ENCODE data around the gene CERS5. TPM values are rescaled to one million over a fixed set of nuclear protein-coding genes. Genes with fewer than 3 reads are reported as not detected.

Gene CERS5, protein sequence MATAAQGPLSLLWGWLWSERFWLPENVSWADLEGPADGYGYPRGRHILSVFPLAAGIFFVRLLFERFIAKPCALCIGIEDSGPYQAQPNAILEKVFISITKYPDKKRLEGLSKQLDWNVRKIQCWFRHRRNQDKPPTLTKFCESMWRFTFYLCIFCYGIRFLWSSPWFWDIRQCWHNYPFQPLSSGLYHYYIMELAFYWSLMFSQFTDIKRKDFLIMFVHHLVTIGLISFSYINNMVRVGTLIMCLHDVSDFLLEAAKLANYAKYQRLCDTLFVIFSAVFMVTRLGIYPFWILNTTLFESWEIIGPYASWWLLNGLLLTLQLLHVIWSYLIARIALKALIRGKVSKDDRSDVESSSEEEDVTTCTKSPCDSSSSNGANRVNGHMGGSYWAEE
- total RNA-seq: 24.5 and 46.0 TPM in 2 replicates

DNA sequence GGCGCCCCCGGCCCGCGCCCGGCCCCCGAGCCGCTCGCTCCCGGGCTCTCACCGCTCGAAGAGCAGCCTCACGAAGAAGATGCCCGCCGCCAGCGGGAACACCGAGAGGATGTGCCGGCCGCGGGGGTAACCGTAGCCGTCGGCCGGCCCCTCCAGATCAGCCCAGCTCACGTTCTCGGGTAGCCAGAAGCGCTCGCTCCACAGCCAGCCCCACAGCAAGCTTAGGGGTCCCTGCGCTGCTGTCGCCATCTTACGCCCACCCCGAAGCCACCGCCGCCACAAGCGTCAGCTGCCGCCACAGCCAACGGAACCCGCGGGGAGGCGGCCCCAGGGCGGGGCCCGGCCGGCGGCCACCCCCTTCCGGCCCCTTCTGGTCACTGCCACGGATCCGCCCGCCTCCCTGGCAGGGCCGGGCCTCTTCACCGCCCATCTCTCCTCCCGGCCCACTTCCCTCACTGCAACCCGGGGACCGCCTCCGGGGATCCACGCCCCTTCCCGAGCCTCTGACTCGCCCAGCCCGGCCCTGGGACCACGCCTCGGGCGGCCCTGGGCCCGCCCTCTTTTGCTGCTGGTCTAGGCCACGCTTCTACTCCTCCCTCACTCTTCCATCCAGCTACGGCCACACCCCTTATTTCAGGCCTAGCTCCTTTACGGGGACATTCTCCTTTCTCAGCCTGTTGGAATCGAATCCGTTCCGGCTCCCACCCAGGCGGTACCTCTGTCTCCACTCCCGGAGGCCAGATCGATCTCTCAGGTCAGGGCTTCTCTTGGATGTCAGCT is at the start of gene CERS5:
TSS of gene CERS5 (minus strand) at position 321 of the 780 bp plus-strand sequence. CDS start at position 249, 72 bp downstream.
- DNase-seq: peak; percentile 97

DNA sequence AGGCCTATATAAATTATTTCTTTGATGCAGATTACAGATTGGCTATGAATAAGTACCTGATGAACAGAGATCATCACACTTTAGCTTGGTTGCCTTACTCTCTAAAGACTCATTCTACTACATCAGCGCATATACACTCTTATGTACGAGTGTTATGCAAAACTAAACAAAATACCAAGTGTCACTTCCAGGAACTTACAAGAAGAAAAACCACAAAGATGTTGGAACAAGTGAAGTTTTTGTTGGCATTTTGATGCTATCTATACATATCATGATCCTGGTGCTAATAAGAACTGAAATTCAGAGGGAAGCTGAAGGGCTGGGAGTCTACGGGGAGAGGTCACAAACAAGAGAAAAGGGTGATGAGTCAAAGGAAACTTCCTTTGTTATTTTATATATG is 47.9 kb upstream of the CERS5 start:
- peak; percentile 35 for DNase-seq

DNA sequence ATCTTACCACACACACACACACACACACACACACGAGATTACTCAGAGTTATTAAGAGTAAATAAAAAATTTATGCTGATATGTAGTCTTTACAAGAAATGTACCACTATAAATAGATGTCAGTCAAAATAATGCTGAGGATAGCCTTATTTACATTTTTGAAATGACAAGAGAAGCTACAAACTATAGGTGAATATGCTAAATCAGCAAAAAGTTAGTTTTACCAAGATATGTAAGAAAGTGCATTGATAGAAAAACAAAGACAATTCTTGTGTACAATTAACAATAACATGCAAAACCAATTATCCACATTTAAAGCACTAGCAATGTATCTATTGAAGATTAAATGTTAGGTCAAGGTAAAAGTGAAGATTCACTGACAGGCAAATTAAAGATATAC is 46.8 kb upstream of the CERS5 start:
- DNase-seq: no peak

DNA sequence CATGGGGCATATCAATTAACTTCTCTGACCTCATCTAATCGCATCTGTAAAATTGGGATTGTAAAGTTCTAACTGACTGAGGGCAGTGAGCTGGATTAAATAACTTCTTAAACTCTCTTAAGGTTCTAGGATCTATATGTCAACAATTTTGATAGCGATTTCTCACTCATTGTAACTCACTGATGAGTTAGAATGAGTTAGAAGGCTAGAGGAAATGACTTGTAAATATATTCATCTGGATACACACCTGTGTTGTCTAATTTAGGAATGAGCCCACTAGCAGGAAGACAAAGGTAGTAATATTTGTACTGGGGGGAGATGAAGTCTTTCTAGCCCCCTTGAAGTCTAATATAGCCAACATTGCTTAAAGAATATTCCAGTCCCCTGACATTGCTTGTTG is 46.3 kb upstream of the CERS5 start:
- no peak for DNase-seq

DNA sequence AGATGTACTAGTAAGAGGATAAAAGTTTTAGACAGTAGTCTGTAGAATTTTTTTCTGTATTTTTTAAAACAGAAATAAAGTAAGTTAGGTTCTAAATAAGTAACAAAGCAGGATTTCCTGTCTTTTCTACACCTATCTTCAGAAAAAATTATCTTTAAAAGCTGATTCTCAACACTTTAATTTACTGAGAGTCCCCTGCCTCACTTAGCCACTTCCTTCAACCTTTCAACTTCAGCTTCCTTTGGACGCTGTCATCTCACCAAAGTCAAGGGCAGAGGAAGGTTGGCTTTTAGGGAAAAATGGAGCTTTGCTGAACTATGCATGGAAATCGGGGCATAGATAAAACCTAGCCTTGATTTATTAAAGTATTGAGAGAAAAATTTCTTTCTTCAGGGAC is 44.9 kb upstream of the CERS5 start:
- peak; percentile 25 for DNase-seq

DNA sequence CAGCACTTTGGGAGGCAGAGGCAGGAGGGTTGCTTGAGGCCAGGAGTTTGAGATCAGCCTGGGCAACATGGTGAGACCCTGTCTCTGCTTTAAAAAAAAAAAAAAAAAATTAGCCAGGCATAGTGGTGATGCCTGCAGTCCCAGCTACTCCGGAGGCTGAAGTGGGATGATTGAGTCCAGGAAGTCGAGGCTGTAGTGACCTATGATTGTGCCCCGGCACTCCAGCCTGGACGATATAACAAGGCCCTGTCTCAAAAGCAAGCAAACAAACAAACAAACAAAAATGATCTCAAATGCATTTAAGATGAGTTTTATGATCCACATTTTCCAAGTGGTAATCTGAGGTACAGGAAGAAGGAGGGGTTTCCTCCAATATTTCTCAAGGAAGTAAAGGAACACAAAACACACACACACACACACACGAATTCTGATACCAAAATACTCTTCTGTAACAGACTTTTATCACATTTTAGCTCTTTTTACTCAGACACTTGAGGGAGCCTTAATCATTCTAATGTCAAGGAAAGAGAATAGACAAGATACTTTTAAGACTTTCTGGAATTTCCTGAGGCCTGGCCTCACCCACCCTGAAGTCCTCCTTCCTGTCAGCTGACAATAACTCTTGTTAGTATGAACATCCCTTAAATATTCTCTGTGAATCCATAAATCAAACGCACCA is 44.4 kb upstream of the CERS5 start:
- peak; percentile 69 for DNase-seq

DNA sequence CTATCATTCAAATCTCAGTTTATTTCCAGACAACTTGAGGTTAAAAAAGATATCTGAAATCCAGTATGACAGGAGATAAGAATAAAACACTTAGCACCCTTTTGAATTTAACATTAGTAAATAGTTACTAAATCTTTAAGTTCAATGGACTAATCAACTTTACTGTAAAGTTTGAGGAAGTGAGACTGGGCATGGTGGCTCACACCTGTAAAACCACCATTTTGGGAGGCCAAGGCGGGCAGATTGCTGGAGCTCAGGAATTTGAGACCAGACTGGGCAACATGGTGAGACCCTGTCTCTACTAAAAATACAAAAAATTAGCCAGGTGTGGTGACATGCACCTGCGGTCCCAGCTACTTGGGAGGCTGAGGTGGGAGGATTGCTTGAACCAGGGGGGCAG is 40.3 kb upstream of the CERS5 start:
- no peak for DNase-seq

DNA sequence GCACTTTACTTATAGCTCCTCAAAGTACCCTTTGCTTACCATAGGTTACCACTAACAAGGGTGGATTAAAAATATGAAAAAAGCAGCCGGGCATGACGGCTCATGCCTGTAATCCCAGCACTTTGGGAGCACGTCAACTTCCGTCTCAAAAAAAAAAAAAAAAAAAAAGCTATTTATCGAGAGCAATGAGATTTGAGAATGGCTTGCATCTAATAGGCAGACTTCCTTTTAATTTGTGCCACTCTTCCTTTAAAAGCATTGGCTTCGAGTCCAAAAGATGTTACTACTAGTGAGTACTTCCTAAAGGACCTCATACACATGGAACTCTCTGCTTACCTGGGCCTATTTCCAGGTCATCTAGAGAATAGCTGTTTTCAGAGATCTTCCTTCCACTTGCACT is 38.5 kb upstream of the CERS5 start:
- no peak for DNase-seq

DNA sequence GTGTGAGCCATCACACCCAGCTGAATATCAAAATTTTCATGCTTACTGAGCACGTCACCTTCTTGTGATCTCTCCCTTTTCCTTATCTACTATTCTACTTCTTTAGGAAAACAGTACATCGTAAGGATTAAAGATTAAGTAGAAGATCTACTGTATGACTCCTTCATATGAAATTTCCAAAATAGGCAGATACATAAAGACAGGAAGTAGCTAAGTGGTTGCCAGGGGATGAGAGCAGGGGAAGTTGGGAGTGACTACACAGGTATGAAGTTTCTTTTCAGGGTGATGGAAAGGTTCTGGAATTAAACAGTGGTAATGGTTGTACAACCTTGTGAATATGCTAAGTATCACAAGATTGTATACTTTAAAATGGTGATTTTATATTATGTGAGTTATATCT is 36.5 kb upstream of the CERS5 start:
- peak; percentile 30 for DNase-seq

DNA sequence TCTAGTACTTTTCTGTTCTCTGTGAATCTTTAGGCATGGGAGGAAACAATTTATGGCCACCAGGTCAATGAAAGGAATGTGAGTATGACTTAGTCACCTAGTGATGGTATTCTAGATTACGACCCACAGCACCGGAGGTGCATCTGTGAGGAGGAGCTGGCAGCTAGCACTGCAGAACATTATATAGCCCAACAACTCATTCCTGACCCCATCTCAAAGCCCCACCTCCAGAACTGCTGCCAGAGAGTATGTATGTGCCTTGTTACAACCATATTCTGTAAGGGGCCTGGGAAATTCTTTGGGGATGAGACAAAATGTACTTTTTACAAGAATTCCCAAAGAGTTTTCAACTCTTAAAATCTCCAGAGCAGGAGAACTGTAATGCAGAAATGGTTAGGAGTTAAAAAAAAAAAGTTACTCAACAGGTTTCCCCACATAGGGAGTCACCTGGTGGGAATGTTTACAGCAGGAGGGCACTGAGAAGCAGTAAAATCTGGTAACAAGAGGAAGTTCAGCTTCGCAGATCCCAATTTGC is 34.9 kb upstream of the CERS5 start:
- peak; percentile 92 for DNase-seq

DNA sequence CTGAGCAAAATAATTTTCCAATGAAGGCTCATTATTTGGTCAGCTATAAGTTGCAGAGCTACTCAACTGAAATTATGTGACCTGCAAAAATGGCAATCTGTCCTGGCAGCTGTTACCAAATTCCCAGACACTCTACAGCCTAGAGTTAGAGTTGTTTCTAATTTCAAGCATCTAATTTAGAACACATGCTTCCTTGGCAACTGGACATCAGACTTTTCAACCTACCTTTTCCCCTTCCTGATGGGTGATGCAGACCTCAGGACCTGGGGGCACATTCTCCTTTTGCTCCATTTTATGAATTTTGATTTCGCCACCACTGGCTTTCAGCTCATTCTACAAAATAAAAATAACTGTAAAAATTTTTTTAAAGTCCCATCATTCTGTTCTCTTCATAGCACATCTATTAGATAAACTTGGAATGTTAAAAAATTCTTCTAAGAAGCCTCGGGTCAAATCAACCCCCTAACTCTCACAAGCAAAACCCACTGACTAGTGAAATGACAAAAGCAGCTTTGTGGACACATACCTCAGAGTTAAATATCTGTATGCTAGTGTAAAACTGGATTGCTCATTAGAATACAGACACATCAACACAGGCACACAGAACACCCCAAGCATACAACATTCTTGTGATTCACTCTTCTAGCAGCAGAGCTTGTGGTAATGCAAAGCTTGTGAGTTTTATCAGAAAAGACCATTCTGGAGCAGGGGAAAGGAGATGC is 33.5 kb upstream of the CERS5 start:
- DNase-seq: no peak

DNA sequence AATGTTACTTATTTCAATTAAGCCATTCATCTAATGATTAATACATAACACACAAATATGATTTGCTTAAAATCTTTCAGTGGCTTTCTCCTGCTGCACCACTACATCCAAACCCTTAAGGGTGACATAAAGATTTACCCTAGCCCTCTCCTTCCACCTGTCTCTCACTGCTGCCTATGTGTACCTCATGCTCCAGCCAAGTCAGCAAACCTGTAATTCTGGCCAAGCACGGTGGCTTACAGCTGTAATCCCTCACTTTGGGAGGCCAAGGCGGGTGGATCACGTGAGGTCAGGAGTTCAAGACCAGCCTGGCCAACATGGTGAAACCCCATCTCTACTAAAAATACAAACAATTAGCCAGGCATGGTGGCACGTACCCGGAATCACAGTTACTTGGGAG is 31.7 kb upstream of the CERS5 start:
- no peak for DNase-seq

DNA sequence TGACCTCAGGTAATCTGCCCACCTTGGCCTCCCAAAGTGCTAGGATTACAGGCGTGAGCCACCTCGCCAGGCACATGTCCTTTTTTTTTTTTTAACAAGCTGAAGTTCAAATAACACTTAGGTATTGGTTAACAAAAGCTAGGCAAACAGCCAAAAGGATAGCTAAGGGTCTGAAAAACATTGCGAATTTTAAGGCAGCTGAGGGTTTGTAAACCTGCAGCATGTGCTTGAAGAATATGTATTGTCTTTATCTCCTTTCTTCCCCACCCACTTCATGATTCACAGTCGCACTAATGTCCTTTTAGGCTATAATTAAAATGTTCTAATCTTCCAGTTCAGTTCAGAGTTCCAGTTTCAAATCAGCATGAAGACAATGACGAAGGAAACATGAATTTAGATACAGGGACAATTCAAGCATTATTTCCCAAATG is 30.1 kb upstream of the CERS5 start:
- peak; percentile 77 for DNase-seq

DNA sequence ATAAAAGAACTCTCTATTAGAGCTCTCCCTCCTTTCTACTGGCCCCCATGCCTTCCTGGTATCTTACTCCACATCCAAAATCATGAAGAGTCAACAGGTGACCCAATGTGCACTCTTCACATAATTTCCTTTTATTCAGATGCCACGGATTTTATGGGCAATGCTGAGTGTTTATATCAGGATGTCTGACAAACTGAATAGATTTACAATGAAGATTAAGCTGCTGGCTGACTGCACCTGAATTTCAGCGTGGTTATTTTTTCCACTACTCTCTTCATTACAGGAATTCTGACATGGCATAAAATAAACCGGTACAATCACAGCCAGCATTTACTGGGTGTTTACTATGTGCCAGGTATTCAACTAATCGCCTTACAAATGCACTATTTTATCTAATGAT is 29.4 kb upstream of the CERS5 start:
- DNase-seq: peak; percentile 28

DNA sequence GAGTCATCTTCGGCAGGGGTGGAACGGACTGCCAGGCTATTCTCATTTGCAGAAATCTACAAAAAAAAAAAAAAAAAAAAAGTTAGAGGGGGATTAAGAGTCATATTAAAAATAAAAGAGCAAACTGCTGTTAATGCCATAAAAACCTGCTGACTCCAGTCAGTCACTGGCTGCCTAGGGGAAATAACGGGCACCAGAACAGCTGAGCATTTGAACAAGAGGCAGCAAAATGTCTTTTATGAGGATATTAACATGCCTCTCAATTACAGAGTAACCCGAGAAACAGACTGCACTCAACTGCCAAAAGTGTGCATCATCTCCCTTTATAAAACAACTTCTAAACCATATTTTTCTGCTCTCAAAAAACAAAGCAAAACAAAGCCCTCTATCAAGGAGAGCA is 28.7 kb upstream of the CERS5 start:
- no peak for DNase-seq

DNA sequence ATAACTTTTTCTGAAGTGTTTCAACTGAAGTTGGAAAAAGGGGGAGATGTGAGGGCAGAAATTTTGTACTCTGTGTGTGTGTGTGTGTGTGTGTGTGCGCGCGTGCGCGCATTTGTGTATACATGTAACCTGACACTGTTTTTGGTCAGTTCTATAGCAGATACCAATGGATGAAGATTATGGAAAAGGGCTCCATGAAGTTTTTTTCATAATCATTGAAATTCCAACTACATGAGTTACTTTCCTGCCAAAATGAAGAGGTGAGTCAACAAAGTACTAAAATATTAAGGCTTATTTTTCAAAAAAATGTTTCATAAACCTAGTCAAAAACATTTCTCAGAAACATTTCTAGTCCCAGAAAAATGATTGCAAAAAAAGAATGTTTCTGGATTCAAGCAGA is 25.7 kb upstream of the CERS5 start:
- DNase-seq: peak; percentile 80

DNA sequence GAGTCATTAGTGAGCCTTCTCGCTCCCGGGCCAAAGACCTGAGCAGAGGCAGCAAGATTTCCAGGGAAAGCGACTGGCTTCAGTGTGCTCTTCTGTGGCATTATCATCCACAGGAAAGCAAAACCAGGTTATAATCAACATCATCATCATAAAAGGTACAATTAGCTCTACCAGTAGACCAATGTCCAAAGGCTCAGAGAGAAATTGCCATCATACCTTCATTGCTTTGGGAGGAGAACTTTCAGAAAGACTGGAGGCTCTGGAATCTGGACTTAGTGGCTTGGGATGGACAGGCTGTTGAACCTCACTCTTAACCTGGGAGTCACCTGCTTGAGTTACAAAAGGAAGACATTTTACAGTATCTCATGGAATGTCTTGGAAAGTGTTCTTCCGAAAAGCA is 25.1 kb upstream of the CERS5 start:
- DNase-seq: no peak

DNA sequence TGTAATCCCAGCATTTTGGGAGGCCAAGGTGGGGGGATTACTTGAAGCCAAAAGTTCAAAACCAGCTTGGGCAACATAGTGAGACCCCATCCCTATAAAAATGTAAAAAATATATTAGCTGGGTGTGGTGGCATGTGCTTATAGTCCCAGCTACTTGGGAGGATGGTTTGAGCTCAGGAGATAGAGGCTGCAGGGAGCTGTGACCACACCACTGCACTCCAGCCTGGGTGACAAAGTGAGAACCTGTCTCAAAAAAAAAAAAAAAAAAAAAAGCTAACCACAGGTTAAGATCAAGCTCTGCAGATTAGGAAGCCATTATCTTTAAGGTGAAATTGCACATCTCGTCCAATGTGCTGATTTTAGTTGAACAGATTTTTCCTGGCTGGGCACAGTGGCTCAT is 23.7 kb upstream of the CERS5 start:
- no peak for DNase-seq

DNA sequence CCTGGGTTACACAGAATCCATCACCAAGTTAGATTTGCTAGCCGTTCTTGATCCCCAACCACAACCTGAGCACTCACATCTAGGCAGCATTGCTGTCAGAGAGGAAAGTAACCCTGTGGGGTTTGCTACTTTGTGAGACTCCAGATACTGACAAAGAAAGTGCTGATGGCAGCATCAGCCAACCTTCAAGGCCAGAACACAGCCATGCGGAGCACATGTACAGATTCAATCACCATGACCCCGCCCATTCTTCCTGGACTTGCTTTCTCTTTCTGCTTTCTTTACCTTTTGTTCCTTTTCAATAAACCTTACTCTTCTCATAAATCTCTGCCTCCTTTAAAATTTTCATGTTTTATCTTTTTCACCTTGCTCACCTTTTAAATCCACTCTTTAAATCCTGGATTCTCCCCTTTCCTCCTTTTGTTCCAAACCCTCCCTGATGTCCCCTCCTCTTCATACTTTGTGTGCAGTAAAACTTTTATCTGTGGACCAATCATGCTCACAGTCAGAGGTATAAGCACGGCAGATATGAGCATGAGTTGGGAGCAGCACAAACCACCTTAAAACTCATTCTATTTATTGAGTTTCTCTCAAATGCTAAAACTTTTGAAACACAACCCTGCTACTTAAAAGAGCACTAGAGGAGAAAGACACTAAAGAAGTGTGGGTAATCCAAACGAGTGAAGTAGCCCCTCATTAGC is 21.9 kb upstream of the CERS5 start:
- DNase-seq: no peak

DNA sequence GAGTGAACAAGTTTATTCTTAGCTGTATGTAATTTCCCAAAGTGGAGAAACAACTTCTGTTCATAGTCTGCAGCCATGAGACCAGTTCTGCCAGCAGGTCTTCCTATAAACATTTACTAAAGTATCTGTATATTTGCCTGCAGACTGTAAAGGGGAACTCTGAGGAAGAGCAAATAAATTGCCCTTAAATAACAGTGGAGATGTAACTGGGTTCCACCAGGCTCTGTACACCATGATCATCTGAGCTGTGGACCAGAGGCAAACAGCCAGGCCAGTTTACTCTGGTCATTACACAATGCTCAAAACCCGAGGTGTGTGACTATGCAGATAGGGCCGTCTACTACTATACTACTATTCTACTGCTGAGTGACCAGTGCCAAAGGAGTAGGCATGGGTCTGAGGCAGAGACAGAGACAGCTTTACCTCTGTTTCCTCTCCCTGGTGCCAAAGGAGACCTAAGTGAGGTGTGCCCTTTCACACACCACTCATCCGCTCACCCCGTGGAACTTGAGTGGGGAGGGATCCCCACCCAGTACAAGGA is 21.1 kb upstream of the CERS5 start:
- no peak for DNase-seq

DNA sequence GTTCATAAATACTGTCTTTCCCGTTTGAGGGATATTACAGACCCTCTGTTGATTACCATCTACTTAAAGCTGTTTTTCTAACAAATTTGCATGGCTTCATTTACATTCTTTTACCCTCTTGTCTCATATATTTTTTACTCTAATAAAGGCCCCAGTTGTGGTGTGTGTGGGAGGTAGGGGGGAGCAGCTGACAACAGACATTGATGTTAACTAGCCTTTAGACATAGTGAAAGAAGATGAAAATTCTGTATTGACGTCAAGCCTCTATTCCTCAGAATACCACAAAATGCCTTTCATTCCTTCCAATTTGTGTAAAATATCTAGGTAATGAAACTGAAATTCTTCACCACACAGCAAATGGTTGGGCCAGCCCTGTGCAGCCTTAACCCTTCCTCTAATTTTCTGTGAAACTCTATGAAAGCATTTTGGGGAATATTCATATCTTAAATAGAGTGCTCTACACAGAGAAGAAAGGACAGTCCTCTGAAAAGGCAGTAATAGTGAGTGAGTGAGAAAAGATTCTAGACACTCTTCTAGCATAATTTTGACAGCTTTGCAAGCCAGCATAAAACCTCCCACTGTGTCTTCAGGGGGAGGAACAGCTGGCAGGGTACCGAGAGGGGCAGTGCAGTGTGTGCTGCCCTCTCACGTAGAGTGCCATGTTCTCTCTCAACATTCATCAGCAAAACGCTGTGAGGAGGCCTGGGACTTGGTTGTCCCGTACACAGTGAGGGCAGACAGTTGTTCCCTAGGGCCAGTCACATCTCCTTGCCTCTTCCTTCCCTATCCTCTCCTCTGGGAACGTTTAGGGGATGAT is 20.1 kb upstream of the CERS5 start:
- DNase-seq: no peak
